Measurements from ENCODE around the gene SLC25A19. TPM values are rescaled to one million over a fixed set of nuclear protein-coding genes. Genes with fewer than 3 reads are reported as not detected.

SLC25A19 gene
- total RNA-seq, 1 experiment from 2014 or later: 19.4 TPM

- H3K79me2 ChIP-seq (ENCODE audit: low read depth): peaks cover 15% of the 10 kb centered on the region
- H3K27me3 ChIP-seq (ENCODE audit: insufficient read depth, low read depth): no peaks in the 10 kb centered on the region
- BruUV-seq (replicated peaks): TSS peak; percentile 97
- POLR2A ChIA-PET (ENCODE audit: unreplicated experiment): interaction anchor here (0.8 to 1.2 kb wide), 3 partner anchors 12 to 116 kb away, joined by 5 to 9 read pairs (median 9); partner anchors contain the start of genes GRB2 and MIF4GD
- peaks cover 4% of the 10 kb centered on the region for H3K4me1 ChIP-seq (replicated peaks; ENCODE audit: insufficient read depth)
- peak overlapping the region; percentile 48 for H3K27ac ChIP-seq
- no peaks in the 10 kb centered on the region for H3K9me2 ChIP-seq (ENCODE audit: insufficient read depth)
- H4K20me1 ChIP-seq (ENCODE audit: insufficient read depth): no peaks in the 10 kb centered on the region
- intact Hi-C loops (cut with micrococcal nuclease; ENCODE audit: unreplicated experiment): loop anchor here (1.0 kb wide), 2 partner anchors 20 to 115 kb away; partner anchors contain the start of gene GRB2
- H2AFZ ChIP-seq: peak overlapping the region; percentile 91
- CTCF ChIA-PET: interaction anchor here (0.6 to 1.7 kb wide), 6 partner anchors 12 to 197 kb away, joined by 3 to 15 read pairs (median 4); partner anchors contain the start of genes GRB2 and MIF4GD
- TF ChIP-seq CTCF (conservative IDR thresholded peaks at IDR 0.05) (no peak), EZH2 (IDR thresholded peaks at IDR 0.05; ENCODE audit: low read depth) (no peak)
- no peak for DNase-seq
- H3F3A ChIP-seq (ENCODE audit: insufficient read depth, low read depth): 0 out of 2 replicates have a peak, but pooled peaks cover 5% of the 10 kb centered on the region
- peak overlapping the region; percentile 65 for H3K4me3 ChIP-seq
- H3K36me3 ChIP-seq (ENCODE audit: low read depth): no peaks in the 10 kb centered on the region
- H3K4me2 ChIP-seq: peak overlapping the region; percentile 71
- no peaks in the 10 kb centered on the region for H3K9me3 ChIP-seq (ENCODE audit: insufficient read depth, low read depth)
Observed at GRCh38 chr17:75289832-75290337, 652 bp upstream of the SLC25A19 start.

- CTCF ChIA-PET: interaction anchor here (0.7 to 1.7 kb wide), 5 partner anchors 11 to 236 kb away, joined by 3 to 15 read pairs (median 3); partner anchors contain the start of genes GGA3 and MIF4GD
- Histone ChIP-seq H4K20me1 (ENCODE audit: insufficient read depth) (no peaks in the 10 kb centered on the region), H2AFZ (peak overlapping the region; percentile 95), H3K27ac (peak overlapping the region; percentile 17; the same call in 1 of the 2 replicates), H3F3A (ENCODE audit: insufficient read depth, low read depth) (no peaks in the 10 kb centered on the region), H3K9me3 (ENCODE audit: insufficient read depth, low read depth) (no peaks in the 10 kb centered on the region), H3K36me3 (ENCODE audit: low read depth) (no peaks in the 10 kb centered on the region), H3K4me2 (peak overlapping the region; percentile 90), H3K4me1 (replicated peaks; ENCODE audit: insufficient read depth) (peaks cover 4% of the 10 kb centered on the region), H3K9me2 (ENCODE audit: insufficient read depth) (no peaks in the 10 kb centered on the region), H3K4me3 (peak overlapping the region; percentile 65), H3K79me2 (ENCODE audit: low read depth) (peaks cover 15% of the 10 kb centered on the region), H3K27me3 (ENCODE audit: insufficient read depth, low read depth) (no peaks in the 10 kb centered on the region)
- peak; percentile 57 to 59 for DNase-seq
- BruUV-seq (replicated peaks): no TSS peak
- TF ChIP-seq EZH2 (IDR thresholded peaks at IDR 0.05; ENCODE audit: low read depth): no peak
- no peak for TF ChIP-seq CTCF (conservative IDR thresholded peaks at IDR 0.05)
- intact Hi-C loops (cut with micrococcal nuclease; ENCODE audit: unreplicated experiment): loop anchor here (1.0 kb wide), 2 partner anchors 18 to 117 kb away; partner anchors contain the start of gene GRB2
- POLR2A ChIA-PET (ENCODE audit: unreplicated experiment): interaction anchor here (0.6 to 1.2 kb wide), 9 partner anchors 11 to 917 kb away, joined by 3 to 9 read pairs (median 3); partner anchors contain the start of genes GRB2, MIF4GD and WBP2
Observed at GRCh38 chr17:75288770-75289114, 491 bp downstream of the SLC25A19 start.

GRCh38 chr17:75288359-75288758, 874 bp downstream of the SLC25A19 start:
- H4K20me1 ChIP-seq (ENCODE audit: insufficient read depth): no peaks in the 10 kb centered on the region
- H3F3A ChIP-seq (ENCODE audit: insufficient read depth, low read depth): no peaks in the 10 kb centered on the region
- H3K36me3 ChIP-seq (ENCODE audit: low read depth): no peaks in the 10 kb centered on the region
- peak overlapping the region; percentile 90 for H3K4me2 ChIP-seq
- H3K9me2 ChIP-seq (ENCODE audit: insufficient read depth): no peaks in the 10 kb centered on the region
- DNase-seq: no peak
- no peak overlapping the region for H3K27ac ChIP-seq
- peaks cover 15% of the 10 kb centered on the region for H3K79me2 ChIP-seq (ENCODE audit: low read depth)
- TF ChIP-seq EZH2 (IDR thresholded peaks at IDR 0.05; ENCODE audit: low read depth): no peak
- TF ChIP-seq CTCF (conservative IDR thresholded peaks at IDR 0.05): no peak
- H3K4me3 ChIP-seq: peak overlapping the region; percentile 65; the same call in 1 of the 2 replicates
- peaks cover 4% of the 10 kb centered on the region for H3K4me1 ChIP-seq (replicated peaks; ENCODE audit: insufficient read depth)
- no peaks in the 10 kb centered on the region for H3K27me3 ChIP-seq (ENCODE audit: insufficient read depth, low read depth)
- intact Hi-C loops (cut with micrococcal nuclease; ENCODE audit: unreplicated experiment): no loop called here
- peak overlapping the region; percentile 95 for H2AFZ ChIP-seq
- ChIA-PET CTCF (interaction anchor here (1.1 to 1.2 kb wide), 2 partner anchors 18 to 237 kb away, joined by 3 to 15 read pairs; partner anchors contain the start of gene MIF4GD), POLR2A (ENCODE audit: unreplicated experiment) (interaction anchor here (1.2 kb wide), 1 partner anchor 17 kb away, joined by 9 read pairs; the partner anchor contains the start of gene MIF4GD)
- no TSS peak for BruUV-seq (replicated peaks)
- no peaks in the 10 kb centered on the region for H3K9me3 ChIP-seq (ENCODE audit: insufficient read depth, low read depth)

All from PC-9 (cell line).